SK-N-SH (cell line): ENCODE data around the gene OR5AL1. TPM values are rescaled to one million over a fixed set of nuclear protein-coding genes. Genes with fewer than 3 reads are reported as not detected.

ENCODE experiments used
- CTCF ChIA-PET: fragments of 300-600, 350-600 bp; formaldehyde crosslinking; extraction: SDS; loops from one replicate; lab custom pipeline; 2021; lab: Yijun Ruan, JAX
- POLR2A ChIA-PET: fragments of 350-600 bp; sonication (Branson Sonifier 250); formaldehyde crosslinking; extraction: SDS; loops from one replicate; lab custom pipeline; 2020; ENCODE audit warnings: antibody characterized with exemption, inconsistent platforms; lab: Yijun Ruan, JAX
- DNase-seq: peaks from one replicate; pipeline ENCODE4 v3.0.0; 2012
- H2AFZ ChIP-seq: fragments of 200-600 bp; sonication (generic); 2 replicates; pipeline ENCODE4 v1.8.1; 2016; ENCODE audit warnings: antibody characterized with exemption, mild to moderate bottlenecking, low read depth
- H3F3A ChIP-seq: fragments of 200-600 bp; sonication (generic); replicated peaks from 2 replicates; pipeline ENCODE3; 2016; ENCODE audit warnings: antibody characterized with exemption, mild to moderate bottlenecking; ENCODE audit not compliant: insufficient read depth
- H3K27ac ChIP-seq, 2 experiments: fragments of 200-500 bp in 1 of 2; fragments of 200-600 bp in 1 of 2; sonication (Bioruptor generic) in 1 of 2; sonication (generic), shearing (Covaris generic) in 1 of 2; 2 replicates each; pipeline versions ENCODE4 v1.5.1 to v1.6.1; 2014 to 2016; ENCODE audit warnings: low read depth in 2 of 2, inconsistent platforms in 1 of 2, low read length in 1 of 2, mild to moderate bottlenecking in 1 of 2, mixed read lengths in 1 of 2
- H3K27me3 ChIP-seq: fragments of 200-600 bp; sonication (generic), shearing (Covaris generic); 2 replicates; pipeline ENCODE4 v1.6.1; 2016; ENCODE audit warnings: mixed run types; ENCODE audit not compliant: insufficient read depth
- H3K36me3 ChIP-seq, 2 experiments: fragments of 200-500 bp in 1 of 2; fragments of 200-600 bp in 1 of 2; sonication (Bioruptor generic) in 1 of 2; sonication (generic) in 1 of 2; replicated peaks in 1 of 2; 2 replicates each; pipeline versions ENCODE3 to v1.5.1; 2014 to 2016; ENCODE audit warnings: low read length in 1 of 2, mild to moderate bottlenecking in 1 of 2; ENCODE audit not compliant: insufficient read depth in 2 of 2, control insufficient read depth in 1 of 2
- H3K4me1 ChIP-seq, 2 experiments: fragments of 200-500 bp in 1 of 2; fragments of 200-600 bp in 1 of 2; sonication (Bioruptor generic) in 1 of 2; sonication (generic), shearing (Covaris generic) in 1 of 2; 2 replicates each; pipeline versions ENCODE4 v1.5.1 to v1.6.1; 2014 to 2016; ENCODE audit warnings: low read depth in 1 of 2, low read length in 1 of 2, mixed run types in 1 of 2; ENCODE audit not compliant: insufficient read depth in 2 of 2, control insufficient read depth in 1 of 2
- H3K4me2 ChIP-seq: fragments of 200-600 bp; sonication (generic), shearing (Covaris generic); 2 replicates; pipeline ENCODE4 v1.6.1; 2017; ENCODE audit warnings: mixed run types
- H3K4me3 ChIP-seq, 2 experiments: fragments of 200-500 bp in 1 of 2; fragments of 200-600 bp in 1 of 2; sonication (Bioruptor generic) in 1 of 2; sonication (generic), shearing (Covaris generic) in 1 of 2; 2 replicates each; pipeline versions ENCODE4 v1.5.1 to v1.8.1; 2014 to 2016; ENCODE audit warnings: low read depth in 2 of 2, inconsistent platforms in 1 of 2, low read length in 1 of 2, mild to moderate bottlenecking in 1 of 2, mixed read lengths in 1 of 2, moderate library complexity in 1 of 2
- H3K79me2 ChIP-seq: fragments of 200-600 bp; sonication (generic); 2 replicates; pipeline ENCODE4 v1.8.1; 2017; ENCODE audit warnings: mild to moderate bottlenecking; ENCODE audit not compliant: insufficient read depth
- H3K9ac ChIP-seq: fragments of 200-600 bp; sonication (generic); 2 replicates; pipeline ENCODE4 v1.6.1; 2017; ENCODE audit warnings: mixed run types
- H3K9me2 ChIP-seq: fragments of 200-600 bp; sonication (generic); 2 replicates; pipeline ENCODE4 v1.6.1; 2017; ENCODE audit warnings: mixed run types
- H3K9me3 ChIP-seq: fragments of 200-600 bp; sonication (generic); 2 replicates; pipeline ENCODE4 v1.6.1; 2017; ENCODE audit warnings: mixed run types, mild to moderate bottlenecking, moderate library complexity
- H4K20me1 ChIP-seq: fragments of 200-600 bp; sonication (generic); 2 replicates; pipeline ENCODE4 v1.6.1; 2017; ENCODE audit warnings: mild to moderate bottlenecking, mixed run types; ENCODE audit not compliant: insufficient read depth
- ELF1 ChIP-seq: IDR thresholded peaks from 2 replicates; pipeline ENCODE4 v1.4.0; 2012
- EZH2phosphoT487 ChIP-seq: fragments of 200-600 bp; sonication (generic); IDR thresholded peaks from 2 replicates; pipeline ENCODE4 v1.6.1; 2017; ENCODE audit warnings: low read depth, mixed run types, mild to moderate bottlenecking, antibody characterized with exemption, moderate library complexity, borderline replicate concordance
- FOSL2 ChIP-seq: IDR thresholded peaks from 2 replicates; pipeline ENCODE4 v1.4.0; 2012; ENCODE audit warnings: low read depth, mild to moderate bottlenecking, moderate library complexity, borderline replicate concordance
- FOXJ3 ChIP-seq: sonication (generic); formaldehyde crosslinking; IDR thresholded peaks from 2 replicates; pipeline ENCODE4 v1.5.1; 2020; ENCODE audit warnings: mild to moderate bottlenecking, missing genetic modification reagents
- JUND ChIP-seq: IDR thresholded peaks from 2 replicates; pipeline ENCODE4 v1.4.0; 2012
- MXI1 ChIP-seq: IDR thresholded peaks from 2 replicates; pipeline ENCODE4 v1.6.1; 2012; ENCODE audit warnings: mild to moderate bottlenecking, low read depth, low read length, improper control_type of control experiment
- NFIC ChIP-seq: IDR thresholded peaks from 2 replicates; pipeline ENCODE4 v1.4.0; 2012; ENCODE audit warnings: borderline replicate concordance
- POLR2AphosphoS5 ChIP-seq: IDR thresholded peaks from 2 replicates; pipeline ENCODE4 v1.6.1; 2012; ENCODE audit warnings: low read depth, low read length
- RFX5 ChIP-seq: IDR thresholded peaks from 2 replicates; pipeline ENCODE4 v1.6.1; 2012; ENCODE audit warnings: mild to moderate bottlenecking, improper control_type of control experiment, low read length
- RXRA ChIP-seq: IDR thresholded peaks from 2 replicates; pipeline ENCODE4 v1.4.0; 2012; ENCODE audit warnings: low read depth, mild to moderate bottlenecking, borderline replicate concordance
- USF1 ChIP-seq: IDR thresholded peaks from 2 replicates; pipeline ENCODE4 v1.4.0; 2012; ENCODE audit warnings: low read depth, borderline replicate concordance
- USF2 ChIP-seq: fragments of 150-350 bp; IDR thresholded peaks from 2 replicates; pipeline ENCODE4 v1.6.1; 2017; ENCODE audit warnings: antibody characterized with exemption, low read length, low read depth, borderline replicate concordance
- YY1 ChIP-seq: IDR thresholded peaks from 2 replicates; pipeline ENCODE4 v1.4.0; 2012; ENCODE audit warnings: low read depth, mild to moderate bottlenecking
- WGBS: methylation state at CpG from one replicate; pipeline ENCODE4 v1.1.6; 2017; ENCODE audit warnings: low lambda C conversion rate; 5-methylcytosine and 5-hydroxymethylcytosine counted together
- polyA plus RNA-seq, 3 experiments: library from polyadenylated mRNA; depleted of rRNA; stranded (reverse); fragments of >200 nt; gene quantifications; 2 replicates each; pipeline ENCODE4 v1.2.3, GENCODE V29; 2012
- TF ChIP-seq, protein P1 (sequence below): IDR thresholded peaks from 2 replicates; pipeline ENCODE4 v1.4.0; 2012; ENCODE audit warnings: low read depth
- TF ChIP-seq, protein P2 (sequence below): IDR thresholded peaks from 2 replicates; pipeline ENCODE4 v1.4.0; 2012; ENCODE audit warnings: low read depth, borderline replicate concordance

OR5AL1 gene
- polyA plus RNA-seq, 1 of the 3 experiments (the other 2 are of a cell fraction) = not detected

- ChIA-PET POLR2A (no interaction called here), CTCF (no interaction called here)
- H4K20me1 ChIP-seq = no peaks in the 10 kb centered on the region
- H3K36me3 ChIP-seq = no peaks in the 10 kb centered on the region
- H3K9me3 ChIP-seq = no peaks in the 10 kb centered on the region
- no peak overlapping the region for H3K9ac ChIP-seq
- no peaks in the 10 kb centered on the region for H3K4me1 ChIP-seq
- no peaks in the 10 kb centered on the region for H3K79me2 ChIP-seq
- H3K27ac ChIP-seq = no peak overlapping the region
- no peak for DNase-seq
- no peaks in the 10 kb centered on the region for H3K27me3 ChIP-seq
- H3F3A ChIP-seq = no peaks in the 10 kb centered on the region
- H3K4me2 ChIP-seq = no peak overlapping the region
- H2AFZ ChIP-seq = no peak overlapping the region
- no peak overlapping the region for H3K4me3 ChIP-seq
- TF ChIP-seq MXI1 (no peak), JUND (no peak), EZH2phosphoT487 (no peak)
- TF ChIP-seq, protein P1, sequence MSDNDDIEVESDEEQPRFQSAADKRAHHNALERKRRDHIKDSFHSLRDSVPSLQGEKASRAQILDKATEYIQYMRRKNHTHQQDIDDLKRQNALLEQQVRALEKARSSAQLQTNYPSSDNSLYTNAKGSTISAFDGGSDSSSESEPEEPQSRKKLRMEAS = no peak
- no peaks in the 10 kb centered on the region for H3K9me2 ChIP-seq
Observed at GRCh38 chr11:56410801-56411200, 1.7 kb upstream of the OR5AL1 start.

GRCh38 chr11:56453521-56453920, 41.0 kb downstream of the OR5AL1 start:
- Histone ChIP-seq H3K36me3 (no peaks in the 10 kb centered on the region), H3K27ac (no peak overlapping the region), H3K4me2 (no peak overlapping the region), H3K79me2 (no peaks in the 10 kb centered on the region), H2AFZ (no peak overlapping the region), H3K27me3 (no peaks in the 10 kb centered on the region), H3K4me1 (no peaks in the 10 kb centered on the region), H3K4me3 (no peak overlapping the region), H4K20me1 (no peaks in the 10 kb centered on the region), H3K9me2 (no peaks in the 10 kb centered on the region), H3K9ac (no peak overlapping the region), H3K9me3 (no peaks in the 10 kb centered on the region), H3F3A (no peaks in the 10 kb centered on the region)
- CTCF ChIA-PET = no interaction called here
- POLR2A ChIA-PET = no interaction called here
- WGBS = 0% methylated on average over 4 of the region's 4 CpGs
- TF ChIP-seq RFX5 (no peak), NFIC (no peak), YY1 (no peak), FOSL2 (no peak), USF1 (no peak), RXRA (no peak), FOXJ3 (CRISPR knock-in tag) (no peak), MXI1 (no peak), ELF1 (no peak), USF2 (no peak), POLR2AphosphoS5 (no peak)
- TF ChIP-seq, protein P2, sequence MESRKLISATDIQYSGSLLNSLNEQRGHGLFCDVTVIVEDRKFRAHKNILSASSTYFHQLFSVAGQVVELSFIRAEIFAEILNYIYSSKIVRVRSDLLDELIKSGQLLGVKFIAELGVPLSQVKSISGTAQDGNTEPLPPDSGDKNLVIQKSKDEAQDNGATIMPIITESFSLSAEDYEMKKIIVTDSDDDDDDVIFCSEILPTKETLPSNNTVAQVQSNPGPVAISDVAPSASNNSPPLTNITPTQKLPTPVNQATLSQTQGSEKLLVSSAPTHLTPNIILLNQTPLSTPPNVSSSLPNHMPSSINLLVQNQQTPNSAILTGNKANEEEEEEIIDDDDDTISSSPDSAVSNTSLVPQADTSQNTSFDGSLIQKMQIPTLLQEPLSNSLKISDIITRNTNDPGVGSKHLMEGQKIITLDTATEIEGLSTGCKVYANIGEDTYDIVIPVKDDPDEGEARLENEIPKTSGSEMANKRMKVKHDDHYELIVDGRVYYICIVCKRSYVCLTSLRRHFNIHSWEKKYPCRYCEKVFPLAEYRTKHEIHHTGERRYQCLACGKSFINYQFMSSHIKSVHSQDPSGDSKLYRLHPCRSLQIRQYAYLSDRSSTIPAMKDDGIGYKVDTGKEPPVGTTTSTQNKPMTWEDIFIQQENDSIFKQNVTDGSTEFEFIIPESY = no peak
- no peak for DNase-seq
